HG02884 (cell line): ENCODE data around the gene PMIS2.

Experiments used
- ATAC-seq: cut with Tn5 transposase; IDR thresholded peaks from one replicate; pipeline ENCODE4 v1.9.1; 2021; ENCODE audit warnings: mild to moderate bottlenecking, moderate library complexity; ENCODE audit not compliant: unreplicated experiment

PMIS2 gene

DNA sequence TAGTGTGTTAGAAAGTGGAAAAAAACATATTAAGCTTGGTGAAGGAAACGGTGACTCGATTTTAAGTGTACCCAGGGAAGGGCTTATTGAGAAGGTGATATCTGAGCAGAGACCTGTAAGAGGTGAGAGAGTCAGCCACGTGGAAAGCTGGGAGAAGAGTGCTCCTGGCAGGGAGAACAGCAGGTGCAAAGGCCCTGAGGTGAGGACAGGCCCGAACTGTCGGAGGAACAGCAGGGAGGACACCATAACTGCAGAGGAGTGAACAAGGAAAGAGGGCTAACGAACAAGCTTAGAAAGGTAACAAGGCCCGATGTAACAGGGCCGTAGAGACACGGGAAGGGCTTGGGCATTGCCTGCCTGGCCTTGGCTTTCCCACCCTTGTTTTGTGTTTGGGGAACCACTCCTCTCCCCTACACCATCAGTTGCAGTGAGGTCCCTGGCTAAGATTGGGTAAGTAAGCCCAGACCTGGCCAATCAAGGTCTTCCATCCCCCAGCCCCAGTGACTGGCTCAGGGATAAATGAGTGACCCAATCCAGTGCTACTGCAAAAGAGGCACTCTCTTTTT is 29.9 kb upstream of the PMIS2 start:
- ATAC-seq = no peak

GRCh38 chr19:35556846-35557538 is 29.0 kb upstream of the PMIS2 start:
- no peak for ATAC-seq

DNA sequence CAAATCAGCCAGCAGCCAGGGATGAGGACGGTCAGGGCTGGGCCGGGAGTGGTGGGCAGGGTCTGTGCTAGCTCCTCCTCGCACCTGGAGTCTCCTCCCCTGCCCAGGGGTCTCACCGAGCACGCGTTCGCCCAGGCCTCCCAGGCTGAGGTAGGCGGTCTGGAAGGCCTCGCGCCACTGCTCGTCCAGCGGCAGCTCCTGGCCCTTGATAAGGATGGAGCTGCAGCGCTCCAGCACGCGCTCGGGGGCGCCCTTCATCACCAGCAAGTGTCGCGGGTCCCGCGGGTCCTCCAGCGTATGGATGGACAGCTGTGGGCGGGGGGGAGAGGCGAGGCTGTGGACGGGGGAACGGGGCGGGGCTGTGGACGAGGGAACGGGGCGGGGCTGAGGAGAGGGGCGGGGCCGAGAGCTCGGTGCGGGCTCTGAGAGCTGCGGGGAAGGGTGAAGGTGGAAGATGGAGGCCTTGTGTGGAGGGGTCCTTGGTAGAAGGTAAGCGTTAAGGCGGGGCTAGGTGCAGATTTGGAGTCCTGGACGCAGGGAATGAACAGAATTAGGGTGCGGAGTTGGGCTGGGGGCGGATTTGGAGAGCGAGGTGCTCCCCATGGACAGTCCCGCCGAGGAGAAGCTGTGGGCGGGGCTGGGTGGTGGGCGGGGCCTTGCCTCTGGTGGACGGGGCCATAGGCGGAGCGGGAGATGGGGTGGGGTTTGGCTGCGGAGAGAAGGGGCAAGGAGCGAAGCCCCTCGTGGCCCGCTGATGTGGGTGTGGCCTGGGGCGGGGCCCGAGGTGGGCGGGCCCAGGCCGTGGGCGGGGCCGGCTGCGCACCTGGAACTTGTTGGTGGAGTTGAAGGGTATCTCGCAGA is 28.2 kb upstream of the PMIS2 start:
- no peak for ATAC-seq

DNA sequence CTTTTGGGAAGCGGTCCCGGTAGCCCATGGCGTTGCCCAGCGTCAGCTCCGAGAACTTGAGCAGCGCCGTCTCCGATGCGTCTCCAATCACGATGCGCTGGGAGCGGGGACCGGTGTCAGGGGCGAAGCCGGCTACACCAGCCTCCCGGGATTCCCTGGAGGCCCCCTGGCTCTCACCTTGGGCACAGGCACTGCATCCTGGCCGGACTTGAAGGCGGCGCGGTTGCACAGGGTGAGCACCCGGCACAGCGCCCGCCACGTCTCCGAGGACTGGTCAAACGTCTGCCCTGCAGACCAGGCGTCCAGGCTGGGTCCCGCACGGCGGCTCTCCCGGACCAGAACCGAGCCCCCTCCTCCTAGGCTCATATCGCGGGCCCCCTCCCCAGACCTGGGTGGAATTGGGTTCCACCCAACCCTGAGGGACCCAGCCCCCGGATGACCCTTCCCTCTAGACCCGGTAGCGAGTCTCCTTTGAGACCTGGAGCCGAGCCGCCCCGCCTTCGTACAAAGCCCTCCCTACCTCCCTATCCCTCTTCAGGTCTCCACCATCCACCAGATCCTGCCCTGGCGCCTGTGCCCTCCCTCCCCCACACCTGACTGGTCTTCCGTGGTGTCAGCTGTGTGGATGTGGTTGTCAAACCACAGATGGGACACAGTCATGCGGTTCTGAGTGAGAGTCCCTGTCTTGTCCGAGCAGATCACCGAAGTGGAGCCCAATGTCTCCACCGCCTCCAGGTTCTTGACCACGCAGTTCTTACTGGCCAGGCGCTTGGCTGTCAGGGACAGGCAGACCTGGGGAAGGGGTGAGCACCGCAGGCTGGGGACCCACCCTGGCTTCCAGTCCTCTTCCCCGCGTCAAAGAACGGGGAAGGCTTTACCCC is 27.3 kb upstream of the PMIS2 start:
- ATAC-seq = no peak

DNA sequence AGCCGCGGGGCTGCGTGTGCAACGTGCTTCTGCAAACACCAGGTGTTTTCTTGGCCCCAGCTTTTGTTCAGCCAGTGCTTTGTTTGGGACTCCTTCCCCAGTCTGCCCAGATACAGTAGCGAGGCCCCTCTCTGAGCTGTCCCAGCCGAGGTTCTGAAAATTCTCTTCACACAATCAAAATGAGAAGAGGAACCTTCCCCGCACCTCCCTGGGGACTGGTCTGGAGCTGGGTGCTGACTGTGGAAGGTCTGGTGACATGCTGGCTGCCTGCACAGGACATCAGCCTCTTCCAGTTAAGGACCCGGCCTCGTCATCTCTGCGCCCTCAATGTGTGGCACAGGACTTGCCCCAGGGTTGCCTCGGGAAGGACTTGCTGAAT is 26.7 kb upstream of the PMIS2 start:
- ATAC-seq = no peak

DNA sequence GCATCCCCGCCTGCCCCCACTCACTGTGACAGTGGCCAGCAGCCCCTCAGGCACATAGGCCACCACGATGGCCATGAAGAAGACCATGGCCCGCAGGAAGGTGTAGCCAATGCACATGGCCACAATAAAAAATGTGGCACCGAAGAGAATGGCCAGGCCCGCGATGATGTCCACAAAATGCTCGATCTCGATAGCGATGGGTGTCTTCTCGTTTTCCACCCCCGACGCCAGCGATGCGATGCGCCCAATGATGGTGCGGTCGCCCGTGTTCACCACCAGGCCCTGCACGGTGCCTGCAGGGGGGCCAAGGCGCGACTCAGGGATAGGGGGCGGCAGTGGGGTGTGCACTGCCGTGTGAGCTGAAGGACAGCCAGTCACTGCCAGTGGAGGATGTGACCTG is 26.2 kb upstream of the PMIS2 start:
- no peak for ATAC-seq

- no peak for ATAC-seq
Observed at GRCh38 chr19:35560271-35560670, 25.7 kb upstream of the PMIS2 start.

GRCh38 chr19:35560677-35561076 is 25.3 kb upstream of the PMIS2 start:
- ATAC-seq = no peak

- ATAC-seq = no peak
Observed at GRCh38 chr19:35561436-35561835, 24.5 kb upstream of the PMIS2 start.

DNA sequence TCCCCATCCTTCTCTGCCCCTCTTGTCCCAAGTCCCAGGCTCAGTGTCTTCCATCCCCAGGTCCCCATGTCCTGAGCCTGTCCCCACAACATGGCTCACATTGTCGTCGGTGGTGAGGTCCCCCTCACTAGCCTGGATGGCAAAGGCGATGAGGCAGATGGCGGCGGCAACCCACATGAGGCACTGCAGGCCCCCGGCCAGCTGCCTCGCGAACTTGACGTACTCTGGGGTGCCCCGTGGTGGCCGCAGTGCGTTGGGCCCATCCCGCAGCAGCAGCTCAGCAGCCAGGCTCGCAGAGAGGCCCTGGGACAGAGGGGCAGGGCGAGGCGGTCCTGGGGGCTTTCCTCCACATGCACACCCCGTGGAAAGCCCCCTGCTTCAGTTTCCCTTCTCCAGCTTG is 23.6 kb upstream of the PMIS2 start:
- ATAC-seq = no peak

GRCh38 chr19:35562776-35563175 is 23.2 kb upstream of the PMIS2 start:
- no peak for ATAC-seq

- ATAC-seq = no peak
Observed at GRCh38 chr19:35563207-35563829, 22.7 kb upstream of the PMIS2 start, which contains the start of gene ATP4A. Gene ATP4A, minus strand, starts transcription at chr19:35563658. Its CDS starts 29 bp downstream, at chr19:35563629.

GRCh38 chr19:35565016-35565856 is 20.7 kb upstream of the PMIS2 start:
- ATAC-seq = no peak

DNA sequence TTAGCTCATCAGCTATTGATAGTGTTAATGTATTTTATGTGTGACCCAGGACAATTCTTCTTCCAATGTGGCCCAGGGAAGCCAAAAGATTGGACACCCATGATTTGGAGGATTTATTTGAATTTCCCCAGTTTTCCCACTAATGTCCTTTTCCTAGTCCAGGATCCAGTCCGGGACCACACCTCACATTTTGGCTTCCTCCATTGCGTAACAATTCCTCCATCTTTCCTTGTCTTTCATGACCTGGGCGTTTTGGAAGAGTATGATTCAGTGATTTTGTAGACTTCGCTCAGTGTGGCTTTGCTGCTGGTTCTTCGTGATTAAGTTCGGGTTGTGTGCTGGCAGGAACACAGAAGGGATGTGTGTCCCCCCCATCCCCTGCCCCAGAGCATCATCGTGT is 19.2 kb upstream of the PMIS2 start:
- no peak for ATAC-seq

DNA sequence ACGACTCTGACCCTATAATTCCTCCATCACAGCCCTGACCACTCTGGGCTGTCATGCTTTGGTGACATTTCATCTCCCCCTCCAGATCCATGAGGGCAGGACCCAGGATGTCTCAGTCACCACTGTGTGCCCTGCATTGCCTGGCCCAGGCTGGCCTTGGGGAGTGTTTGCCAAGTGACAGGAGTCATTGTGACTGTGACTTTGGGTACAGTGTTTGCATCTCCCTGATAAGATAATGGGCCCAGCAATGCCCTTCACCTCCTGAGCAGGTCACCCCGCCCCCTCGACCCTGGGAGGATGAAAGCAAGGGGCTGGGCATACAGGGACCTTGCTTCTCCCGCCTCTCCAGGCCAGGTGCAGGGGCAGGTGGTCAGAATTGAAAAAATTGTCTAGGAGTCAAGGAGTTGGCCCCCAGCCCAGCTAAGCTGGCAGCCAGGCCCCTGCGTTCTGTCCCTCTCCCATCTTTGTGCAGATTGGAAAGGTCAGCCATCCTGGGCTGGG is 16.6 kb upstream of the PMIS2 start:
- ATAC-seq = no peak

GRCh38 chr19:35571406-35571965 is 14.5 kb upstream of the PMIS2 start:
- ATAC-seq = no peak

- no peak for ATAC-seq
Observed at GRCh38 chr19:35577918-35578317, 8.1 kb upstream of the PMIS2 start.

- ATAC-seq = no peak
Observed at GRCh38 chr19:35578707-35579106, 7.3 kb upstream of the PMIS2 start.

DNA sequence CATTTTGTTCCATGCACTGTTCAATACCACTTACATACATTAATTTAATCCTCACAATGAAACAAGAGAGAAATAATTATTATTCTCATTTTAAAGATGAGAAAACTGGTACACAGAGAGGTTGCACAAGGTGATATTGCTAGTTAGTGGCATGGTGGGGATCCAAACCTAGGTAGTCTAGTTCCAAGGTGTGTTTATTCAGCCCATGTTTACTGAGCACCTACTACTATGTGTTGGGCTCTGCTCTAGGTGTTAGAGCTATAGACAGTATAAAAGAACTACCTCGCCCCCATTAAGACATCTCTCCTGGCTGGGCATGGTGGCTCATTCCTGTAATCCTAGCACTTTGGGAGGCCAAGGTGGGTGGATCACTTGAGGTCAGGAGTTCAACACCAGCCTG is 3.2 kb upstream of the PMIS2 start:
- no peak for ATAC-seq
